Suppressor macrophage (primary cell): ENCODE data around the gene DHRS9.
"Not testable (repeated sequence)": the region's sequence is repeated elsewhere in the genome, so short reads cannot be mapped to it uniquely, and the experiment has no call there.

ENCODE experiments used
- DNase-seq, 4 experiments: peaks; one replicate each; pipeline ENCODE4 v3.0.0-alpha.2; 2020 to 2022
- total RNA-seq, 17 experiments: gene quantifications; one replicate each; lab custom pipeline; 2026; ENCODE audit warnings: mixed read lengths in 6 of 17, inconsistent platforms in 3 of 17; lab: John Stamatoyannopoulos, UW

Gene DHRS9
- total RNA-seq: 2.3 to 103 (median 23.2) reads per million in 17 experiments

DNA sequence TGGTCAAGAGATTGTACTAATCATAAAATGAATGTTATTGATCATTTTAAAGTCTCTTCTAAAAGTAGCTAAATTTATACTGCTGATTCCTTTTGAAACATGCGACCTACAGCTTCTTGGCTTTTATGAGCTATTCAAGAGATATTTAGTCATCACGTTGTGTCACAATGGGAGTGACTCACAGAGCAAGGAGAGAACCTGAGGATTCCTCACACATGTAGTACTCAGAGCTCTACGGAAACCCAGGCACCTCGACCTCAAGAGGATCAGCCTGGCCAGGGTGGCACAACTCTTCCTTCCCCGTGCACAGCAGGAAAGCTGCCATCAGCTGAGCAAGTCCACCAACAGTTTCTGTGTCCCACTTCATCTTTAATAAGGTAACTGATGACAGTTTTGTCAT, at the start of gene DHRS9:
DHRS9 (plus strand) TSS at position 223 of the 400 bp plus-strand sequence. CDS start 12,019 bp downstream, outside the sequence.
- DNase-seq: peak; percentile 83 to 95 (median 87)

- no peak for DNase-seq
Measured at GRCh38 chr2:169023161-169023560, 46.2 kb upstream of the DHRS9 start.

DNA sequence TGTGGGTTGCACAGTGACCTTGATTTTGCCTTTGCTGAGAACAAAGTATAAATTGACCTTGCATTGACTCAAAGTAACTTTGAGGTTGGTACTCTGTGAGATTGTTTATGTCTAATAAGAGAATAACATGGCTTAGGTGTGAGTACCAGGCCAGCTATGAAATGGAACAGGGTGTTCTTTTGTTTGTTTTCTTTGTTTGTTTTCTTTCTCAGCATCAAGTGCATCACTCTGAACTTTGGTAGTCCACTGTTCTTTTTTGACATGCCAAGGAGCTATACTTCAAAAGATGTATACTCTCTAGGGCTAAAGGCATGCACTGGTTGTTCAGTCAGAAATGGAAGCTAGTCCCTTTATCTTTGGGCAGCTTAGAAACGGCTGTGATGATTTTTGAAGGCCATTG, 43.3 kb upstream of the DHRS9 start:
- DNase-seq: no peak

DNA sequence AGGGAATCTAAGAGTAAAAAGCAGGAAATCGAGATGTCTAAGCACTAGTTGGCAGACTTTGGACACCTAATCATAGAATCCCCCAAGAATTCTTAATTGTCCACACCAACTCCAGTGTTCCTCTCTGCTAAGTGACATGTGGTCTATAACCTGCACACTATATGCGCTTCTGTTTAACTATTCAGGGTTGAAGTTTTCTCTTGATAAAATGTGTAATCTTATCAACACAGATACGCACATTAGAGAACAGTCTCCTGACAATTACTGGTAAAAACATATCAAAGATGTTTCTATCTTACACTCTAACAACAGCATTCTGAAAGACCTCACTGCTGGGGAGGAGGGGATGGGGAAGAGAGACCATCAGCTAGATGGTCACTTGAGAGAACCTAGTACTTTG, 42.1 kb upstream of the DHRS9 start:
- DNase-seq: no peak

GRCh38 chr2:169029341-169029740, 40.0 kb upstream of the DHRS9 start:
- no peak for DNase-seq

GRCh38 chr2:169031202-169031601, 38.2 kb upstream of the DHRS9 start, which contains the start of gene ABCB11:
ABCB11 (minus strand) TSS chr2:169031324; CDS start chr2:169018125, 13,199 bp downstream.
- no peak for DNase-seq

DNA sequence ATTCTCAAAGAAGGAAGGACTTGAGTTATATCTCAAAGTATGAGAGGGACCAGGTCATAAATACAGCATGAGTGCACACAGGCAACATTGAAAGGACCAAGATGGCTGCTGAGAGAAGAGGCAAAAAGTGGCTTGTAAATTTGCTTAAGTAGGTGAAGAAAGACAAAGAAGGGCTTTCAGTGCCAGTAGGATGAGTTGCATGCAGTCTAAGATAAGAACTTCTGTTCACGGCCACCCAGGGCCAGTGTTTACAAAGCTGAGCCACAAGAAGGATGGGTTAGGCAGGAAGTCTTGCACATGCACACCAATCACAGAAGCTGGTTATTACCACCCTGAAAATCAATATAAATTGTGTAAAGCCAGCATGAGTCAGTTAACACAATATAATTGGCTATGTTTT, 35.1 kb upstream of the DHRS9 start:
- DNase-seq: no peak

- no peak for DNase-seq
Measured at GRCh38 chr2:169034984-169035544, 34.3 kb upstream of the DHRS9 start.

DNA sequence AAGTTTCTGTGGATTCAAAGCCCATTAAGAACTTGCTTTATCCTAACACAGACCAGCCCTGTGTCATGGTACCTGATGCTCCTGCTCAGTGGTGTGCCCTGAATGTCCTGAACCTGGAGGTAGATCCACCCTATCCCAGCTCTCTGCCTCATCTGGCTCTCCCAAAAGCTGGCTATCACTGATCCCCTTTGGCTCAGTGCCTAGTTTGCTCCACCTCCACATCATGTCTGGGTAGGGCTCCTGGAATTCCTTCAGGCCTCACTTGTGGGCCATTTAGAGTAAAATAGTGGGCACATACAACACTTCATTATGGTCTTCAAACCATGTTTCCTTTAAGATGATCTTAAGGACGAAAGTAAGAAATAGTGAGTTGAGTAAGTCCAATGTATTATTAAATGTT, 33.5 kb upstream of the DHRS9 start:
- no peak for DNase-seq

GRCh38 chr2:169036736-169037440, 32.5 kb upstream of the DHRS9 start:
- DNase-seq: peak; percentile 41 to 81 (median 72)

GRCh38 chr2:169038338-169038757, 31.0 kb upstream of the DHRS9 start:
- peak; percentile 69 to 94 (median 80) for DNase-seq

DNA sequence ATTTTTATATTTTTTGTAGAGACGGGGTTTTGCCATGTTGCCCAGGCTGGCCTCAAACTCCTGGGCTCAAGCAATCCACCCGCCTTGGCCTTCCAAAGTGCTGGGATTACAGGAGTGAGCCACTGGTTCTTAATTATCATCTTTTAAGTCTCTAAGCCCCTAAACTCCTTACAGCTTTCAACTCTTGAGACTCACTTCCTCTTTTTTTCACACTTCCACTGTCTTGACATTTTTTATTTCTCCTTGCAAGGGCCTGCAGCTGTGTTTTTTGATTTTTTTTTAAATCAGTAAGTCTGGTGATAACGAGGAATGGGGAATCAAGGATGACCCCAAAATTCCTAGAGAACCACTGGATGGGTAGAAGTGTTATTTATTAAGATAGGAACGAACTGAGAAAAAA, 29.7 kb upstream of the DHRS9 start:
- DNase-seq: peak in 3 of 4 experiments; percentile 15 to 71 (median 68)

DNA sequence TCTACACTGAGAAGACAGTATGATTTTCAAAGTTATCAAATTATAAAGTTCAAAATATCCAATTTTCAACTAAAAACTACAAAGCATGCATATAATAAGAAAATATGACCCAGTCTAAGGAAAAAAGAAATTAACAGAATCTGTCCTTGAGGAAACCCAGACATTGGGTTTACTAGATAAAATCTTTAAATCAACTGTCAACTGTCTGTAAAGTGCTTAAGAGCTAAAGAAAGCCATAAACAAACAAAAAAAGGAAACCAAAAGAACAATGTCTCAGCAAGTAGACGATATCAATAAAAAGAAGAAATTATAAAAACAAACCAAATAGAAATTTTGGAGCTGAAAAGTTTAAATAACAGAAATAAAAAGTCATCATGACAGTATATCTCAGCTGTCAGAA, 27.8 kb upstream of the DHRS9 start:
- DNase-seq: no peak

- DNase-seq: no peak
Measured at GRCh38 chr2:169042856-169043255, 26.5 kb upstream of the DHRS9 start.

- DNase-seq: no peak
Measured at GRCh38 chr2:169046440-169047151, 22.8 kb upstream of the DHRS9 start.

DNA sequence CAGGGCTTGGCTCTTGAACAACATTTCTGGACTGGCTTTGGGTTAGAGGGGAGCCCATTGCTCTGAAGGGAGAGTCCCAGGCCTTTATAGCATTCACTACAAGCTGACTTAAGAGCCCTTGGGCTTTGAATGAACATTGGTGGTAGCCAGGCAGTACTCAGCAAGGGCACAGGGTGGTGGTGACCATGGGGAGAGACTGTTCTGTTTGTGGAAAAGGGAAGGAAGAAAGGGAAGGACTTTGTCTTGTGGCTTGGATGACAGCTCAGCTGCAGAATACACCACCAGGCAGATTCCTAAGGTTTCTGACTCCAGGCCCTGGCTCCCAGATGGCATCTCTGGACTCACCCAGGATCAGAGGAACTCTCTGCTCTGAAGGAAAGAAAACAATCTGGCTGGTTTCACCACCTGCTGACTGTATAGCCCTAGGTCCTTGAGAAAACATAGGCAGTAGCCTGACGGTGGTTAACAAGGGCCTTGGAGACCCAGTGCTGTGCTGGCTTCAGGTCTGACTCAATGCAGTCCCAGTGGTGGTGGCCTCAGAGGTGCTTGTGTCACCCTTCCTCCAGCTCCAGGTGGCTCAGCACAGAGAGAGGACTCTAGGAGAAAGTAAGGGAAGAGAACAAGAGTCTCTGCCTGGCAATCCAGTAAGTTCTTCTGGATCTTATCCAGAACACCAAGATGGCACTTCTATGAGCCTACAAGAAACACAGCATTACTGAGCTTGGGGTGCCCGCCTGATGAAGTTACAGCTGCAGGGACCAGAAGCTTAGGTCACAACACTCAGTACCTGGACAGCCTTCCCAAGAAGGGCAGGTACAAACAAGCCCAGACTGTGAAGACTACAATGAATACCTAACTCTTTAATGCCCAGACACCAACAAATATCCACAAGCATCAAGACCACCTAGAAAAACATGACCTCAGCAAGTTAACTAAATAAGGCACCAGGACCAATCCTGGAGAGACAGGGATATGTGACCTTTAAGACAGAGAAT, 21.8 kb upstream of the DHRS9 start:
- DNase-seq: peak; percentile 53 to 77 (median 75)

DNA sequence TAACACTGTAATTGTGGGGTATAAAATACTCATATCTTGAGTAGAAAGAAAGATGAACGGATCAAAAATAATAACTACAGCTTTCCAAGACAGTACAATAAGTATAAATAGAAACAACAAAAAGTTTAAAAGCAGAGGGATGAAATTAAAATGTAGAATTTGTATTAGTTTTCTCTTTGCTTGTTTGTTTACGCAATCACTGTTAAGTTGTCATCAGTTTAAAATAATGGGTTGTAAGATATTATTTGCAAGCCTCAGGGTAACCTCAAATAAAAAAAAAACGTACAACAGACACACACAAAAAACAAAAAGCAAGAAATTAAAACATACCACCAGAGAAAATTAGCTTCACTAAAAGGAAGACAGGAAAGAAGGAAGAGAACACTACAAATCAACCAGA, 20.2 kb upstream of the DHRS9 start:
- DNase-seq: no peak

- peak; percentile 28 to 88 (median 58) for DNase-seq
Measured at GRCh38 chr2:169050476-169051240, 18.7 kb upstream of the DHRS9 start.

GRCh38 chr2:169054575-169054974, 14.8 kb upstream of the DHRS9 start:
- not testable (repeated sequence) for DNase-seq

DNA sequence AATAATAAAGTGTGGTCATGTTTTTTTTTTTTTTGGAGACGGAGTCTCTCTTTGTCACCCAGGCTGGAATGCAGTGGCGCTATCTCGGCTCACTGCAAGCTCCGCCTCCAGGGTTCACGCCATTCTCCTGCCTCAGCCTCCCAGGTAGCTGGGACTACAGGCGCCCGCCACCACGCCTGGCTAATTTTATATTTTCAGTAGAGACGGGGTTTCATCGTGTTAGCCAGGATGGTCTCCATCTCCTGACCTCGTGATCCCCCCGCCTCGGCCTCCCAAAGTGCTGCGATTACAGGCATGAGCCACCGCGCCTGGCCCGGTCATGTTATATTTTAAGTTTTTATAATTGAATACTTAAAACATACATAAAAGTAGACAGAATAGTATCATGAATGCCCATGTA, 5.2 kb upstream of the DHRS9 start:
- not testable (repeated sequence) for DNase-seq

GRCh38 chr2:169065422-169065821, 3.9 kb upstream of the DHRS9 start:
- DNase-seq: no peak
